H9 (cell line): Measurements from ENCODE around the gene RBMS3. TPM values are rescaled to one million over a fixed set of nuclear protein-coding genes. Genes with fewer than 3 reads are reported as not detected.

Source experiments
- DNase-seq: peaks from one replicate; pipeline ENCODE4 v3.0.0-alpha.2; 2017
- H2AFZ ChIP-seq: one replicate; pipeline ENCODE4 v1.6.1; 2013; ENCODE audit warnings: mild to moderate bottlenecking, low read length, control low read depth, moderate library complexity
- H2AK5ac ChIP-seq: 2 replicates; pipeline ENCODE4 v1.6.1; 2013; ENCODE audit warnings: low read length, control low read depth, mixed read lengths; ENCODE audit not compliant: insufficient read length
- H2BK120ac ChIP-seq: one replicate; pipeline ENCODE4 v1.6.1; 2013; ENCODE audit warnings: low read depth, mild to moderate bottlenecking, low read length, control low read depth, inconsistent platforms; ENCODE audit not compliant: poor library complexity, severe bottlenecking
- H2BK12ac ChIP-seq: 2 replicates; pipeline ENCODE4 v1.6.1; 2013; ENCODE audit warnings: low read length, control low read depth, mixed read lengths, low read depth; ENCODE audit not compliant: insufficient read length
- H2BK15ac ChIP-seq: 2 replicates; pipeline ENCODE4 v1.6.1; 2013; ENCODE audit warnings: low read depth, low read length, control low read depth
- H2BK20ac ChIP-seq: one replicate; pipeline ENCODE4 v1.6.1; 2013; ENCODE audit warnings: low read depth, mild to moderate bottlenecking, low read length, control low read depth, inconsistent platforms; ENCODE audit not compliant: poor library complexity, severe bottlenecking
- H2BK5ac ChIP-seq: 2 replicates; pipeline ENCODE4 v1.6.1; 2013; ENCODE audit warnings: low read length, control low read depth, mixed read lengths; ENCODE audit not compliant: insufficient read length
- H3K14ac ChIP-seq: 2 replicates; pipeline ENCODE4 v1.6.1; 2013; ENCODE audit warnings: low read length, control low read depth; ENCODE audit not compliant: insufficient read depth
- H3K18ac ChIP-seq: 2 replicates; pipeline ENCODE4 v1.6.1; 2013; ENCODE audit warnings: low read depth, mild to moderate bottlenecking, mixed read lengths, low read length, control low read depth; ENCODE audit not compliant: insufficient read length
- H3K23ac ChIP-seq: 2 replicates; pipeline ENCODE4 v1.6.1; 2013; ENCODE audit warnings: low read length, control low read depth, mixed read lengths, low read depth; ENCODE audit not compliant: insufficient read length
- H3K23me2 ChIP-seq: 2 replicates; pipeline ENCODE4 v1.6.1; 2013; ENCODE audit warnings: low read depth, mild to moderate bottlenecking, mixed read lengths, low read length, control low read depth; ENCODE audit not compliant: insufficient read length, poor library complexity, severe bottlenecking
- H3K27ac ChIP-seq: 2 replicates; pipeline ENCODE4 v1.5.1; 2013; ENCODE audit warnings: low read length, control low read depth, mixed read lengths, low read depth; ENCODE audit not compliant: insufficient read length
- H3K27me3 ChIP-seq: 2 replicates; pipeline ENCODE4 v1.6.1; 2013; ENCODE audit warnings: low read length, control low read depth, inconsistent platforms; ENCODE audit not compliant: insufficient read depth
- H3K4ac ChIP-seq: 2 replicates; pipeline ENCODE4 v1.6.1; 2013; ENCODE audit warnings: low read depth, mild to moderate bottlenecking, control low read depth, inconsistent platforms, low read length, moderate library complexity
- H3K4me1 ChIP-seq: 2 replicates; pipeline ENCODE4 v1.6.1; 2013; ENCODE audit warnings: low read length, control low read depth, inconsistent platforms; ENCODE audit not compliant: insufficient read depth
- H3K4me2 ChIP-seq: 2 replicates; pipeline ENCODE4 v1.6.1; 2013; ENCODE audit warnings: low read length, control low read depth, mixed read lengths; ENCODE audit not compliant: insufficient read length, insufficient read depth
- H3K56ac ChIP-seq: 2 replicates; pipeline ENCODE4 v1.6.1; 2013; ENCODE audit warnings: low read depth, mild to moderate bottlenecking, mixed read lengths, low read length, control low read depth; ENCODE audit not compliant: insufficient read length
- H3K79me1 ChIP-seq: 2 replicates; pipeline ENCODE4 v1.6.1; 2013; ENCODE audit warnings: low read depth, mild to moderate bottlenecking, moderate library complexity, low read length, control low read depth, inconsistent platforms; ENCODE audit not compliant: insufficient read depth, poor library complexity, severe bottlenecking
- H3K79me2 ChIP-seq: 2 replicates; pipeline ENCODE4 v1.6.1; 2013; ENCODE audit warnings: low read length, control low read depth, inconsistent platforms; ENCODE audit not compliant: insufficient read depth
- H3K9ac ChIP-seq: 2 replicates; pipeline ENCODE4 v1.6.1; 2013; ENCODE audit warnings: low read length, control low read depth, mixed read lengths; ENCODE audit not compliant: insufficient read length; ENCODE audit errors: extremely low read depth
- H3K9me3 ChIP-seq: one replicate; pipeline ENCODE4 v1.6.1; 2013; ENCODE audit warnings: low read depth, low read length, inconsistent platforms; ENCODE audit not compliant: control insufficient read depth
- H3T11ph ChIP-seq: one replicate; pipeline ENCODE4 v1.6.1; 2013; ENCODE audit warnings: mild to moderate bottlenecking, low read length, control low read depth, inconsistent platforms
- H4K20me1 ChIP-seq: one replicate; pipeline ENCODE4 v1.6.1; 2013; ENCODE audit not compliant: control insufficient read depth, insufficient read length, insufficient read depth
- H4K5ac ChIP-seq: 2 replicates; pipeline ENCODE4 v1.6.1; 2013; ENCODE audit warnings: low read depth, mild to moderate bottlenecking, mixed read lengths, low read length, control low read depth; ENCODE audit not compliant: insufficient read length
- H4K8ac ChIP-seq: replicated peaks from 2 replicates; pipeline ENCODE4 v1.6.1; 2013; ENCODE audit warnings: low read length, control low read depth, mixed read lengths, low read depth; ENCODE audit not compliant: insufficient read length
- H4K91ac ChIP-seq: 2 replicates; pipeline ENCODE4 v1.6.1; 2013; ENCODE audit warnings: low read depth, mild to moderate bottlenecking, moderate library complexity, mixed read lengths, low read length, control low read depth; ENCODE audit not compliant: insufficient read length
- H3K27ac Mint-ChIP-seq, 3 experiments: 2 replicates in 2 of 3; 3 replicates in 1 of 3; pipeline ENCODE4 v1.8.0; 2020 to 2021; ENCODE audit warnings: mixed read lengths in 3 of 3, mild to moderate bottlenecking in 1 of 3, moderate library complexity in 1 of 3
- H3K27me3 Mint-ChIP-seq: 2 replicates; pipeline ENCODE4 v1.8.0; 2021; ENCODE audit warnings: low read depth, mild to moderate bottlenecking, moderate library complexity, mixed read lengths
- H3K36me3 Mint-ChIP-seq, 3 experiments: 2 replicates in 2 of 3; 3 replicates in 1 of 3; pipeline ENCODE4 v1.8.0; 2020 to 2021; ENCODE audit warnings: low read depth in 3 of 3, mixed read lengths in 3 of 3; ENCODE audit not compliant: insufficient read depth in 1 of 3
- H3K4me1 Mint-ChIP-seq, 2 experiments: 2 replicates each; pipeline ENCODE4 v1.8.0; 2020; ENCODE audit warnings: mixed read lengths in 2 of 2
- H3K4me3 Mint-ChIP-seq, 2 experiments: 2 replicates in 1 of 2; 3 replicates in 1 of 2; pipeline ENCODE4 v1.8.0; 2020 to 2021; ENCODE audit warnings: mild to moderate bottlenecking in 2 of 2, mixed read lengths in 2 of 2, moderate library complexity in 1 of 2
- H3K9me3 Mint-ChIP-seq, 2 experiments: 2 replicates in 1 of 2; 3 replicates in 1 of 2; pipeline ENCODE4 v1.8.0; 2020; ENCODE audit warnings: mild to moderate bottlenecking in 2 of 2, mixed read lengths in 2 of 2, moderate library complexity in 1 of 2
- CTCF ChIP-seq: fragments of 200-600 bp; sonication (generic); conservative IDR thresholded peaks from 3 replicates; pipeline ENCODE4 v1.8.0; 2021; ENCODE audit warnings: antibody characterized with exemption, mild to moderate bottlenecking
- WGBS: extraction: QIAGEN DNeasy Blood & Tissue Kit; methylation state at CpG from one replicate; pipeline ENCODE4 v1.1.7; 2013; ENCODE audit warnings: missing lambda C conversion rate, low lambda C conversion rate, mixed read lengths; ENCODE audit not compliant: insufficient read length; ENCODE audit errors: extremely low coverage; 5-methylcytosine and 5-hydroxymethylcytosine counted together
- total RNA-seq: library from RNA; stranded (reverse); gene quantifications from 2 replicates; pipeline ENCODE4 v1.2.1, GENCODE V29; 2021

The RBMS3 gene
- total RNA-seq, 1 experiment from 2014 or later = 8.1 TPM

- Histone ChIP-seq H3K27ac (no peak overlapping the region), H3K23ac (no peak overlapping the region), H2BK20ac (no peak overlapping the region), H3K18ac (no peak overlapping the region), H4K8ac (no peak overlapping the region), H3K56ac (no peak overlapping the region), H4K5ac (no peak overlapping the region), H3K79me2 (no peaks in the 10 kb centered on the region), H2BK12ac (no peak overlapping the region), H3K14ac (no peak overlapping the region), H3K4ac (no peak overlapping the region), H2AK5ac (no peak overlapping the region), H2BK120ac (no peak overlapping the region), H3K9ac (no peak overlapping the region), H2BK15ac (no peak overlapping the region), H4K91ac (no peak overlapping the region), H2AFZ (no peak overlapping the region), H2BK5ac (no peak overlapping the region), H3K4me1 (no peaks in the 10 kb centered on the region), H3K9me3 (no peaks in the 10 kb centered on the region), H3K79me1 (no peaks in the 10 kb centered on the region), H4K20me1 (no peaks in the 10 kb centered on the region), H3K27me3 (no peaks in the 10 kb centered on the region), H3K23me2 (peaks cover 2% of the 10 kb centered on the region), H3T11ph (no peak overlapping the region), H3K4me2 (no peak overlapping the region)
- H3K27ac Mint-ChIP-seq = no peak overlapping the region
- H3K27me3 Mint-ChIP-seq = no peaks in the 10 kb centered on the region
- no CpG with 5 or more reads among the region's 1 CpG for WGBS
- peaks cover 7 to 21% (median 8%) of the 10 kb centered on the region in 3 experiments; a peak in 6 of 7 replicates for H3K36me3 Mint-ChIP-seq
- DNase-seq = no peak
- H3K4me1 Mint-ChIP-seq = peaks cover 4 to 6% of the 10 kb centered on the region in 2 experiments; a peak in 2 of 4 replicates
- no peak overlapping the region for H3K4me3 Mint-ChIP-seq
- H3K9me3 Mint-ChIP-seq = peaks cover 7 to 10% of the 10 kb centered on the region in 2 experiments; a peak in 4 of 5 replicates
- TF ChIP-seq CTCF = no peak
Observed at GRCh38 chr3:29958816-29959215, 677.9 kb downstream of the RBMS3 start.
